ENCODE measurements around the gene RGS18.

GRCh38 chr1:192133350-192133926 is 24.8 kb upstream of the RGS18 start:
- no peak for TF ChIP-seq CTCF (conservative IDR thresholded peaks at IDR 0.05; ENCODE audit: low read length)
- no peak for TF ChIP-seq EZH2phosphoT487 (IDR thresholded peaks at IDR 0.05; ENCODE audit: borderline replicate concordance, low read depth, low read length)
